ENCODE data around the gene KAZN.

Gene KAZN

GRCh38 chr1:14926818-14927575, 328.5 kb downstream of the KAZN start:
- Histone ChIP-seq H3K27me3 (replicated peaks; ENCODE audit: control insufficient read depth, insufficient read depth, low read length) (no peaks in the 10 kb centered on the region), H3K4me3 (ENCODE audit: low read length) (no peak overlapping the region), H3K9me3 (ENCODE audit: control insufficient read depth, low read length) (no peaks in the 10 kb centered on the region), H3K9ac (ENCODE audit: low read length) (no peak overlapping the region), H3K36me3 (ENCODE audit: control insufficient read depth, insufficient read depth, low read length, severe bottlenecking) (no peaks in the 10 kb centered on the region), H3K4me1 (ENCODE audit: control insufficient read depth, insufficient read depth, low read length) (peaks cover 14% of the 10 kb centered on the region)
- no peak for DNase-seq (ENCODE audit: low read depth)

- Histone ChIP-seq H3K4me3 (ENCODE audit: low read length) (no peak overlapping the region), H3K9ac (ENCODE audit: low read length) (no peak overlapping the region), H3K36me3 (ENCODE audit: control insufficient read depth, insufficient read depth, low read length, severe bottlenecking) (no peaks in the 10 kb centered on the region), H3K4me1 (ENCODE audit: control insufficient read depth, insufficient read depth, low read length) (peaks cover 14% of the 10 kb centered on the region), H3K27me3 (replicated peaks; ENCODE audit: control insufficient read depth, insufficient read depth, low read length) (no peaks in the 10 kb centered on the region), H3K9me3 (ENCODE audit: control insufficient read depth, low read length) (no peaks in the 10 kb centered on the region)
- no peak for DNase-seq (ENCODE audit: low read depth)
Observed at GRCh38 chr1:14928412-14928811, 329.9 kb downstream of the KAZN start.

- peaks cover 14% of the 10 kb centered on the region for H3K4me1 ChIP-seq (ENCODE audit: control insufficient read depth, insufficient read depth, low read length)
- H3K9ac ChIP-seq (ENCODE audit: low read length), result no peak overlapping the region
- DNase-seq (ENCODE audit: low read depth), result no peak
- H3K36me3 ChIP-seq (ENCODE audit: control insufficient read depth, insufficient read depth, low read length, severe bottlenecking), result no peaks in the 10 kb centered on the region
- H3K9me3 ChIP-seq (ENCODE audit: control insufficient read depth, low read length), result no peaks in the 10 kb centered on the region
- H3K4me3 ChIP-seq (ENCODE audit: low read length), result no peak overlapping the region
- H3K27me3 ChIP-seq (replicated peaks; ENCODE audit: control insufficient read depth, insufficient read depth, low read length), result no peaks in the 10 kb centered on the region
Observed at GRCh38 chr1:14928886-14929546, 330.5 kb downstream of the KAZN start.

- no peak for DNase-seq (ENCODE audit: low read depth)
- Histone ChIP-seq H3K27me3 (replicated peaks; ENCODE audit: control insufficient read depth, insufficient read depth, low read length) (no peaks in the 10 kb centered on the region), H3K4me3 (ENCODE audit: low read length) (no peak overlapping the region)
Observed at GRCh38 chr1:14929547-14930246, 331.2 kb downstream of the KAZN start.

GRCh38 chr1:14930247-14930965, 331.9 kb downstream of the KAZN start:
- Histone ChIP-seq H3K9ac (ENCODE audit: low read length) (no peak overlapping the region), H3K9me3 (ENCODE audit: control insufficient read depth, low read length) (no peaks in the 10 kb centered on the region), H3K4me1 (ENCODE audit: control insufficient read depth, insufficient read depth, low read length) (peaks cover 12% of the 10 kb centered on the region), H3K4me3 (ENCODE audit: low read length) (no peak overlapping the region), H3K27me3 (replicated peaks; ENCODE audit: control insufficient read depth, insufficient read depth, low read length) (no peaks in the 10 kb centered on the region), H3K36me3 (ENCODE audit: control insufficient read depth, insufficient read depth, low read length, severe bottlenecking) (no peaks in the 10 kb centered on the region)
- DNase-seq (ENCODE audit: low read depth), result no peak

More at GRCh38 chr1:14929547-14930246, 331.2 kb downstream of the KAZN start:
- H3K4me1 ChIP-seq (ENCODE audit: control insufficient read depth, insufficient read depth, low read length), result peaks cover 14% of the 10 kb centered on the region
- H3K9ac ChIP-seq (ENCODE audit: low read length), result no peak overlapping the region
- no peaks in the 10 kb centered on the region for H3K9me3 ChIP-seq (ENCODE audit: control insufficient read depth, low read length)
- H3K36me3 ChIP-seq (ENCODE audit: control insufficient read depth, insufficient read depth, low read length, severe bottlenecking), result no peaks in the 10 kb centered on the region

GRCh38 chr1:14932034-14932638, 333.7 kb downstream of the KAZN start:
- Histone ChIP-seq H3K4me1 (ENCODE audit: control insufficient read depth, insufficient read depth, low read length) (peaks cover 5% of the 10 kb centered on the region), H3K27me3 (replicated peaks; ENCODE audit: control insufficient read depth, insufficient read depth, low read length) (no peaks in the 10 kb centered on the region), H3K36me3 (ENCODE audit: control insufficient read depth, insufficient read depth, low read length, severe bottlenecking) (no peaks in the 10 kb centered on the region), H3K9ac (ENCODE audit: low read length) (no peak overlapping the region), H3K9me3 (ENCODE audit: control insufficient read depth, low read length) (no peaks in the 10 kb centered on the region), H3K4me3 (ENCODE audit: low read length) (no peak overlapping the region)
- DNase-seq (ENCODE audit: low read depth), result no peak

GRCh38 chr1:14934867-14935266, 336.4 kb downstream of the KAZN start:
- no peak overlapping the region for H3K4me3 ChIP-seq (ENCODE audit: low read length)
- H3K4me1 ChIP-seq (ENCODE audit: control insufficient read depth, insufficient read depth, low read length), result peaks cover 3% of the 10 kb centered on the region
- H3K27me3 ChIP-seq (replicated peaks; ENCODE audit: control insufficient read depth, insufficient read depth, low read length), result no peaks in the 10 kb centered on the region
- no peak overlapping the region for H3K9ac ChIP-seq (ENCODE audit: low read length)
- H3K9me3 ChIP-seq (ENCODE audit: control insufficient read depth, low read length), result no peaks in the 10 kb centered on the region
- no peaks in the 10 kb centered on the region for H3K36me3 ChIP-seq (ENCODE audit: control insufficient read depth, insufficient read depth, low read length, severe bottlenecking)
- no peak for DNase-seq (ENCODE audit: low read depth)

GRCh38 chr1:14936815-14937214, 338.3 kb downstream of the KAZN start:
- no peak for DNase-seq (ENCODE audit: low read depth)

GRCh38 chr1:14937288-14937949, 338.9 kb downstream of the KAZN start:
- no peak overlapping the region for H3K9ac ChIP-seq (ENCODE audit: low read length)
- no peak overlapping the region for H3K4me3 ChIP-seq (ENCODE audit: low read length)
- no peaks in the 10 kb centered on the region for H3K9me3 ChIP-seq (ENCODE audit: control insufficient read depth, low read length)
- peaks cover 18% of the 10 kb centered on the region for H3K4me1 ChIP-seq (ENCODE audit: control insufficient read depth, insufficient read depth, low read length)
- no peak for DNase-seq (ENCODE audit: low read depth)
- H3K36me3 ChIP-seq (ENCODE audit: control insufficient read depth, insufficient read depth, low read length, severe bottlenecking), result no peaks in the 10 kb centered on the region
- no peaks in the 10 kb centered on the region for H3K27me3 ChIP-seq (replicated peaks; ENCODE audit: control insufficient read depth, insufficient read depth, low read length)

More at GRCh38 chr1:14936815-14937214, 338.3 kb downstream of the KAZN start:
- H3K4me3 ChIP-seq (ENCODE audit: low read length), result no peak overlapping the region
- no peaks in the 10 kb centered on the region for H3K9me3 ChIP-seq (ENCODE audit: control insufficient read depth, low read length)
- H3K4me1 ChIP-seq (ENCODE audit: control insufficient read depth, insufficient read depth, low read length), result peaks cover 14% of the 10 kb centered on the region
- no peak overlapping the region for H3K9ac ChIP-seq (ENCODE audit: low read length)
- H3K36me3 ChIP-seq (ENCODE audit: control insufficient read depth, insufficient read depth, low read length, severe bottlenecking), result no peaks in the 10 kb centered on the region
- no peaks in the 10 kb centered on the region for H3K27me3 ChIP-seq (replicated peaks; ENCODE audit: control insufficient read depth, insufficient read depth, low read length)

GRCh38 chr1:14939527-14940284, 341.2 kb downstream of the KAZN start:
- Histone ChIP-seq H3K4me1 (ENCODE audit: control insufficient read depth, insufficient read depth, low read length) (peaks cover 39% of the 10 kb centered on the region), H3K36me3 (ENCODE audit: control insufficient read depth, insufficient read depth, low read length, severe bottlenecking) (no peaks in the 10 kb centered on the region), H3K9me3 (ENCODE audit: control insufficient read depth, low read length) (no peaks in the 10 kb centered on the region), H3K4me3 (ENCODE audit: low read length) (no peak overlapping the region), H3K9ac (ENCODE audit: low read length) (no peak overlapping the region), H3K27me3 (replicated peaks; ENCODE audit: control insufficient read depth, insufficient read depth, low read length) (no peaks in the 10 kb centered on the region)
- peak; percentile 59 for DNase-seq (ENCODE audit: low read depth)

Measured in adipocyte (in vitro differentiated cells).